ENCODE results near the gene KCTD2. TPM values are rescaled to one million over a fixed set of nuclear protein-coding genes. Genes with fewer than 3 reads are reported as not detected.
A peak's percentile ranks its signal among the peaks of the same experiment; 100 is the strongest.
"Not testable (repeated sequence)": the region's sequence is repeated elsewhere in the genome, so short reads cannot be mapped to it uniquely, and the experiment has no call there.

The KCTD2 gene
- total and polyA plus RNA-seq, 2 experiments from 2014 or later = 20.7 to 24.4 TPM

DNA sequence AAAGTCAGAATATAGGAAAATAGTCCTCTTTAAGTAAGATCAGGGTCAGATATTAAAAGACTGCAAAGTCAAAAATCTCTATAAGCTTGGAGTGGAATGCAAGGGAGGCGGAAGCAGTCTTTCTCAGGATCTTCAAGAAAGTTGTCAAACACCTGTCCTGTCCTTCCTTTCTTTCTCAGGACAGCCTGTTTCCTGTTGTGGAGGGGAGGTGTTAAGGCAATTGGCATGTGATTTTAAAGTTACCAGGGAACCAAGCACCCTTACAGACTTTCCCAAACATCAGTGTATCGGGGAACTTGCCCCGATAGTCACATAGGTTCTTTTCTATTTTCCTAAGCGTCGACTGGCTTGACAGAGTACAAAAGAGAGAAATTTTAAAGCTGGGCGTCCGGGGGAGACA, 2.3 kb upstream of the KCTD2 start:
- Histone ChIP-seq H3K9me3 (ENCODE audit: low read depth) (no peaks in the 10 kb centered on the region), H3K4me1 (ENCODE audit: low read depth) (peaks cover 8% of the 10 kb centered on the region), H3K36me3 (peaks cover 15% of the 10 kb centered on the region), H3K27me3 (no peaks in the 10 kb centered on the region), H3K4me3 (no peak overlapping the region), H3K27ac (no peak overlapping the region)
- TF ChIP-seq, protein P1, sequence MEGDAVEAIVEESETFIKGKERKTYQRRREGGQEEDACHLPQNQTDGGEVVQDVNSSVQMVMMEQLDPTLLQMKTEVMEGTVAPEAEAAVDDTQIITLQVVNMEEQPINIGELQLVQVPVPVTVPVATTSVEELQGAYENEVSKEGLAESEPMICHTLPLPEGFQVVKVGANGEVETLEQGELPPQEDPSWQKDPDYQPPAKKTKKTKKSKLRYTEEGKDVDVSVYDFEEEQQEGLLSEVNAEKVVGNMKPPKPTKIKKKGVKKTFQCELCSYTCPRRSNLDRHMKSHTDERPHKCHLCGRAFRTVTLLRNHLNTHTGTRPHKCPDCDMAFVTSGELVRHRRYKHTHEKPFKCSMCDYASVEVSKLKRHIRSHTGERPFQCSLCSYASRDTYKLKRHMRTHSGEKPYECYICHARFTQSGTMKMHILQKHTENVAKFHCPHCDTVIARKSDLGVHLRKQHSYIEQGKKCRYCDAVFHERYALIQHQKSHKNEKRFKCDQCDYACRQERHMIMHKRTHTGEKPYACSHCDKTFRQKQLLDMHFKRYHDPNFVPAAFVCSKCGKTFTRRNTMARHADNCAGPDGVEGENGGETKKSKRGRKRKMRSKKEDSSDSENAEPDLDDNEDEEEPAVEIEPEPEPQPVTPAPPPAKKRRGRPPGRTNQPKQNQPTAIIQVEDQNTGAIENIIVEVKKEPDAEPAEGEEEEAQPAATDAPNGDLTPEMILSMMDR (IDR thresholded peaks at IDR 0.05; ENCODE audit: low read depth, low read length) = no peak
- no peak for DNase-seq (ENCODE audit: low read depth in 1 of 2, low spot score in 1 of 2)

DNA sequence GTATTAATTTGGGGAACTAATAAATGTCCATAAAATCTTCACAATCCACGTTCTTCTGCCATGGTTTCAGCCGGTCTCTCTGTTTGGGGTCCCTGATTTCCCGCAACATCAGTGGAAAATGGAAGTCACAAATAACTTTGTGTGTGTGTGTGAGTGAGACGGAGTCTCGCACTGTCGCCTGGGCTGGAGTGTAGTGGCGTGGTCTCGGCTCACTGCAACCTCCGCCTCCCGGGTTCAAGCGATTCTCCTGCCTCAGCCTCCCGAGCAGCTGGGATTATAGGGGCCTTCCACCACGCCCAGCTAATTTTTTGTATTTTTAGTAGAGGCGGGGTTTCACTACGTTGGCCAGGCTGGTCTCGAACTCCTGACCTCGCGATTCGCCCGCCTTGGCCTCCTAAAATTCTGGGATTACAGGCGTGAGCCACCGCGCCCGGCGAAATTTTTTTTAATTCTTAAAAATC, 1.0 kb upstream of the KCTD2 start:
- peak overlapping the region; percentile 86 for H3K27ac ChIP-seq
- H3K4me1 ChIP-seq (ENCODE audit: low read depth); DNase-seq (ENCODE audit: low read depth in 1 of 2, low spot score in 1 of 2): not testable (repeated sequence)

DNA sequence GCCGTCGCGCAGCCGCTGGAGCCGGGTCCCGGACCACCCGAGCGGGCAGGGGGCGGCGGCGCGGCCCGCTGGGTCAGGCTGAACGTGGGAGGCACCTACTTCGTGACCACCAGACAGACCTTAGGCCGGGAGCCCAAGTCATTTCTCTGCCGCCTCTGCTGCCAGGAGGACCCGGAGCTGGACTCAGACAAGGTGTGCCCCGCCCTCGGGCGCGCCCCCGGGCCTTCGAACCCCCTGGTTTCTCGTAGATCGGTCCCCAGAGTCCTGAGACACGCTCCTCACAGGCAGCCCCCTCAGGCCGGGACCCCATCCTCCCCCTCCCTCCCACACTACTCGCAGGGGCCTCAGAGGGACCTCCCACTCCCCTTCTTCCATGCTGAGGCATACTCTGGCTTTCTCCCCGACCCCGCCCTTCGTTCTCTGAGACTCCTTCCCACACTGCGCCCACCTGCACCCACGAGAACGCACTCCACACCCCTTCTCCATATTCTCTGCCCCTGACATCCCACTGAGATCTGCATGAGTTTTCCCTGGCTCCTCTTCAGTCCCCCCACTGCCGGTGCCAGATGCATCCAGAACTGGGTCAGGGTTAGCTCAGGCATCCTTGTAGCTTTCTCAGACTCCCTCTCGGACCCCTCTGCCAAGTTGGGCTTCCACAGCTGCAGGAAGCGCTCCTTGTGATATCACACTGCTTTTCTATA, 523 bp downstream of the KCTD2 start:
- peak overlapping the region; percentile 52 for H3K4me3 ChIP-seq
- H3K36me3 ChIP-seq = peaks cover 14% of the 10 kb centered on the region
- TF ChIP-seq, protein P1 (IDR thresholded peaks at IDR 0.05; ENCODE audit: low read depth, low read length) = no peak
- H3K27me3 ChIP-seq = no peaks in the 10 kb centered on the region
- H3K4me1 ChIP-seq (ENCODE audit: low read depth) = peaks cover 8% of the 10 kb centered on the region
- H3K9me3 ChIP-seq (ENCODE audit: low read depth) = no peaks in the 10 kb centered on the region
- H3K27ac ChIP-seq = peak overlapping the region; percentile 67
- DNase-seq (ENCODE audit: low read depth in 1 of 2, low spot score in 1 of 2) = peak; percentile 21 to 31

More for the DNA sequence above, 1.0 kb upstream of the KCTD2 start:
- Histone ChIP-seq H3K36me3 (peaks cover 12% of the 10 kb centered on the region), H3K4me3 (peak overlapping the region; percentile 52)
- H3K27me3 ChIP-seq; H3K9me3 ChIP-seq (ENCODE audit: low read depth): not testable (repeated sequence)

DNA sequence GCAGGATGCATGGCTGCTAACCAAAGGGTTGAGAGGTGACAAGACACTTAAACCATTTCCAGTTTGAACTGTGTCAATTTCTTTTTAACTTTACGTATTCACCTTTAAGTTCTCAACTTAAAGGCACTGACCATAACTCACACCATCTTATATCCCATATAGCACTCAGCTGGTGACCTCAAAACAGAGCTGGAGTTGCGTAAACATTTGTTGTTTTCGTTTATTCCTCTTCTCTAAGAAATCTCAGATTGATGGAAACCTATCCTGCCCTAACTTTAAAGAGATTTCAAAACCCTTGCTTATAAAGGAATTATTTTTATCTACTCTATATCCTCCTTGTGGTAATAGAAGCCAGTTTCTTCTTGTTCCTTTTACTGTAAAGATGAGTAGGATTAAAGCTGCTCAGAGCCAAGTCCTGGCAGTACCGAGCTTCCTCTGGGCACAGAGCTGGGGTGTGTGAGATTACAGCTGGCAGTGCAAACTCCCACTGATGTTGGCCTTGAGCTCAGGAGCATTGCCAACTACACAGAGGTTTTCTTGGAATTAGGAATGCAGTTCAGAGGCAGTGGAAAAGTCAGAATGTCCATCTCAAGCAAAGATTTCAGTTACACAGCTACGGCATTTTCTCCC, 1.3 kb downstream of the KCTD2 start:
- Histone ChIP-seq H3K27ac (no peak overlapping the region), H3K36me3 (peaks cover 21% of the 10 kb centered on the region), H3K9me3 (ENCODE audit: low read depth) (no peaks in the 10 kb centered on the region), H3K27me3 (no peaks in the 10 kb centered on the region), H3K4me3 (peak overlapping the region; percentile 52), H3K4me1 (ENCODE audit: low read depth) (peaks cover 8% of the 10 kb centered on the region)
- TF ChIP-seq, protein P1 (IDR thresholded peaks at IDR 0.05; ENCODE audit: low read depth, low read length) = no peak
- peak in 1 of 2 donors; percentile 75 for DNase-seq (ENCODE audit: low read depth in 1 of 2, low spot score in 1 of 2)

DNA sequence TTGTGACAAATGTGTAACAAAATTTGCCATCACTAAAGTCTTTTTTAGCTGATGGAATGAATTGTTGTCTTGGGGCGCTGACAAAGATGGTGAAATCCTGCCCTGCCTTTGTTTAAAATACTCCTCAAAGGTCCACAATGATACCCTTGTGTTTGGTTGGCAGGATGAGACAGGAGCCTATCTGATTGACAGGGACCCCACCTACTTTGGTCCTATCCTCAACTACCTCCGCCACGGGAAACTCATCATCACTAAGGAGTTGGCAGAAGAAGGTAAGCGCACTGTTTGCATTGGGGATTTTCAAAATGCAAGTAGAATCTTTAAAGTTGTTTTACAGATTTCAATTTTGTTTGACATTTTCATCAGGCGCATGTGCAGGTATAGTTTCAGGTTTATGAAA, 2.0 kb downstream of the KCTD2 start:
- DNase-seq (ENCODE audit: low read depth in 1 of 2, low spot score in 1 of 2) = no peak
- Histone ChIP-seq H3K27ac (no peak overlapping the region), H3K4me1 (ENCODE audit: low read depth) (peaks cover 8% of the 10 kb centered on the region), H3K4me3 (peak overlapping the region; percentile 52), H3K36me3 (peaks cover 22% of the 10 kb centered on the region), H3K27me3 (no peaks in the 10 kb centered on the region), H3K9me3 (ENCODE audit: low read depth) (no peaks in the 10 kb centered on the region)
- TF ChIP-seq, protein P1 (IDR thresholded peaks at IDR 0.05; ENCODE audit: low read depth, low read length) = no peak

DNA sequence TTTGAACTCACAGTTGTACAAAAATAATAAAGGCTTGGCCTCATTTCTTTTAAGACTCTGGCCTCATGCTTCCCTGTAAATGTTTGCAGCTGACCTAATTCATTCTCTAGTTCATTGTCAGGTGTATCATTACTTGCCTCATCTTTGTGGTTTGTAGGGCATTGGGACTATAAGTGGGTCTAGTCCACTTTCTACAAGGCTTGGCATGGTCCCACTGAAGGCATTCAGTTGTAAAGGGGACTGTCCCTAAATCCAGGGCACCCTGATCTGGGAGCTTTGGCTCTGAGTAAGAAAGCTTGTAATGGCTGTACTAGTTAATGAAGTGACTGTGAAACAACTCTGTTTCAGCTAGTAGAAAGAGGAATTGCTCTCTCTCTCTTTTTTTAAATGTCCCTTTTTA, 2.7 kb downstream of the KCTD2 start:
- TF ChIP-seq, protein P1 (IDR thresholded peaks at IDR 0.05; ENCODE audit: low read depth, low read length) = no peak
- DNase-seq (ENCODE audit: low read depth in 1 of 2, low spot score in 1 of 2) = no peak
- H3K9me3 ChIP-seq (ENCODE audit: low read depth) = no peaks in the 10 kb centered on the region
- H3K4me1 ChIP-seq (ENCODE audit: low read depth) = peaks cover 8% of the 10 kb centered on the region
- no peak overlapping the region for H3K27ac ChIP-seq
- H3K36me3 ChIP-seq = peaks cover 22% of the 10 kb centered on the region
- H3K4me3 ChIP-seq = no peak overlapping the region
- no peaks in the 10 kb centered on the region for H3K27me3 ChIP-seq
